ENCODE measurements around the gene MYH7. TPM values are rescaled to one million over a fixed set of nuclear protein-coding genes. Genes with fewer than 3 reads are reported as not detected.

Gene MYH7
- total RNA-seq, 1 experiment from 2014 or later: not detected

DNA sequence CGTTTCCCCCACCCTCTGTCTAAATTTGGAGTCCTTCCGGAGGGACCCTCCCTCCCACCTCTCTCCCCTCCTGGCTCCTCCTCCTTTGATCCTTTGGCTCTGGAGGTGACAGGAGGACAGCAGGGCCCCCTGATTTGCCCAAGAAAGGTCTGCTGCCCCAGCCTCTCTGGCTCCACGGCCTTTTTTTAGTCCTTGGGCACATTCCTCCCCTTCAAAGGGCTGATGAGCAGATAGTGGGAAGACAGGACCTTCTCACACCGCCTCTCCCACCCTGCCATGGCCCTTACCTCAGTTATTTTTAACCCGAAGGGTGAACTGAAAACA lies 27.2 kb downstream of the MYH7 start:
- CTCF ChIA-PET: no interaction called here
- Histone ChIP-seq H3K4me3 (ENCODE audit: low read depth, low read length, poor library complexity, severe bottlenecking) (no peak overlapping the region), H3K27me3 (replicated peaks; ENCODE audit: insufficient read depth, low read depth, low read length, poor library complexity) (peaks cover 11% of the 10 kb centered on the region), H3K9me3 (ENCODE audit: low read depth, low read length, poor library complexity, severe bottlenecking) (no peaks in the 10 kb centered on the region), H3K4me1 (ENCODE audit: insufficient read depth, low read length, poor library complexity, severe bottlenecking) (no peaks in the 10 kb centered on the region), H3K27ac (ENCODE audit: low read depth, low read length, poor library complexity, severe bottlenecking) (no peak overlapping the region), H3K36me3 (ENCODE audit: insufficient read depth, low read length, poor library complexity, severe bottlenecking) (no peaks in the 10 kb centered on the region)
- no peak for TF ChIP-seq EZH2 (IDR thresholded peaks at IDR 0.05; ENCODE audit: borderline replicate concordance, low read depth, low read length, poor library complexity, severe bottlenecking)
- TF ChIP-seq, protein P1, sequence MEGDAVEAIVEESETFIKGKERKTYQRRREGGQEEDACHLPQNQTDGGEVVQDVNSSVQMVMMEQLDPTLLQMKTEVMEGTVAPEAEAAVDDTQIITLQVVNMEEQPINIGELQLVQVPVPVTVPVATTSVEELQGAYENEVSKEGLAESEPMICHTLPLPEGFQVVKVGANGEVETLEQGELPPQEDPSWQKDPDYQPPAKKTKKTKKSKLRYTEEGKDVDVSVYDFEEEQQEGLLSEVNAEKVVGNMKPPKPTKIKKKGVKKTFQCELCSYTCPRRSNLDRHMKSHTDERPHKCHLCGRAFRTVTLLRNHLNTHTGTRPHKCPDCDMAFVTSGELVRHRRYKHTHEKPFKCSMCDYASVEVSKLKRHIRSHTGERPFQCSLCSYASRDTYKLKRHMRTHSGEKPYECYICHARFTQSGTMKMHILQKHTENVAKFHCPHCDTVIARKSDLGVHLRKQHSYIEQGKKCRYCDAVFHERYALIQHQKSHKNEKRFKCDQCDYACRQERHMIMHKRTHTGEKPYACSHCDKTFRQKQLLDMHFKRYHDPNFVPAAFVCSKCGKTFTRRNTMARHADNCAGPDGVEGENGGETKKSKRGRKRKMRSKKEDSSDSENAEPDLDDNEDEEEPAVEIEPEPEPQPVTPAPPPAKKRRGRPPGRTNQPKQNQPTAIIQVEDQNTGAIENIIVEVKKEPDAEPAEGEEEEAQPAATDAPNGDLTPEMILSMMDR (conservative IDR thresholded peaks at IDR 0.05; ENCODE audit: low read depth, low read length): no peak
- intact Hi-C loops (cut with micrococcal nuclease; ENCODE audit: unreplicated experiment): no loop called here
- POLR2A ChIA-PET (ENCODE audit: low non-redundant PET): no interaction called here
- DNase-seq (ENCODE audit: low spot score): no peak
- no TSS peak for BruUV-seq (replicated peaks)

DNA sequence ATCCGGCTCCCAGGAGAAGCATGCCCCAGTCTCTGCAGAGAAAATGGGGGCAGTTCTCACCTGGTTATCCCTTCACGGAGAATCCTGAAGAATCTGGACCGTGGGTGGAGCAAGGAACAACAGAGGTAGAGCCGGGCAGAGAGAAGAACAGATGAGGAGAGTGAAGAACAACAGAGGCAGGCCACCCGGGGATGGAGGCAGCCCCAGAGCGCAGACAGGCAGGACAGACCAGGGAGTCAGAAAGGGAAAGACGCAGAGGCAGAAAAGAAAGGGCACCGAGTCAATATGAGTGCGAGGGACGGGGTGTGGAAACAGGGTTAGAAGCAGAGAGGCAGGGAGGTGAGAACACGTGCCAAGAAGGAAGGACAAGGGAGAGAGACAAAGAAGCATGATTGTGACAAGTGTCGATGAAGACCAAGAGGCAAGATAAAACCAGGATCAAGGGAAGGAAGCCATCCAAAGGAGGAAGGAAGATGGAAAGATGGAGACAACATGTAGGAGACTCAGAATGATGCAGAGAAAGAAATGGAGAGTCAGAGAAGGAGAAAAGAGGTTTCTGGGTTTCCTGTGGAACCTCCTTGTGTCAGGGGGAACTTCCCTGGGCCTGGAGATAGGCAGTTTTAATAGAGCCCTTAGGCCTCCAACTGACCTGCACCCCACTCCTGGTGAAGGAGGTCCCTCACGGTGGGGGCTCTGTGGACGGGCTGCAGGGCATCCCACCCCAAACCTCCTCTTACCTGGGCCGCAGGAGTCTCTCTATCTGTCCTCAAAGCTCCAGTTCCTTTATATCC lies 27.7 kb downstream of the MYH7 start, which contains the start of gene MYH6:
TSS of gene MYH6 (minus strand) at position 758 of the 791 bp plus-strand sequence. CDS start 1,050 bp downstream, outside the sequence.
- Histone ChIP-seq H3K9me3 (ENCODE audit: low read depth, low read length, poor library complexity, severe bottlenecking) (no peaks in the 10 kb centered on the region), H3K4me1 (ENCODE audit: insufficient read depth, low read length, poor library complexity, severe bottlenecking) (no peaks in the 10 kb centered on the region), H3K27me3 (replicated peaks; ENCODE audit: insufficient read depth, low read depth, low read length, poor library complexity) (peaks cover 11% of the 10 kb centered on the region), H3K27ac (ENCODE audit: low read depth, low read length, poor library complexity, severe bottlenecking) (no peak within 1 kb of the TSS), H3K4me3 (ENCODE audit: low read depth, low read length, poor library complexity, severe bottlenecking) (no peak within 1 kb of the TSS), H3K36me3 (ENCODE audit: insufficient read depth, low read length, poor library complexity, severe bottlenecking) (no peaks in the 10 kb centered on the region)
- DNase-seq (ENCODE audit: low spot score): no peak
- TF ChIP-seq EZH2 (IDR thresholded peaks at IDR 0.05; ENCODE audit: borderline replicate concordance, low read depth, low read length, poor library complexity, severe bottlenecking): no peak
- TF ChIP-seq, protein P1 (conservative IDR thresholded peaks at IDR 0.05; ENCODE audit: low read depth, low read length): no peak
- CTCF ChIA-PET: no interaction called here
- intact Hi-C loops (cut with micrococcal nuclease; ENCODE audit: unreplicated experiment): no loop called here
- BruUV-seq (replicated peaks): no TSS peak
- POLR2A ChIA-PET (ENCODE audit: low non-redundant PET): no interaction called here

DNA sequence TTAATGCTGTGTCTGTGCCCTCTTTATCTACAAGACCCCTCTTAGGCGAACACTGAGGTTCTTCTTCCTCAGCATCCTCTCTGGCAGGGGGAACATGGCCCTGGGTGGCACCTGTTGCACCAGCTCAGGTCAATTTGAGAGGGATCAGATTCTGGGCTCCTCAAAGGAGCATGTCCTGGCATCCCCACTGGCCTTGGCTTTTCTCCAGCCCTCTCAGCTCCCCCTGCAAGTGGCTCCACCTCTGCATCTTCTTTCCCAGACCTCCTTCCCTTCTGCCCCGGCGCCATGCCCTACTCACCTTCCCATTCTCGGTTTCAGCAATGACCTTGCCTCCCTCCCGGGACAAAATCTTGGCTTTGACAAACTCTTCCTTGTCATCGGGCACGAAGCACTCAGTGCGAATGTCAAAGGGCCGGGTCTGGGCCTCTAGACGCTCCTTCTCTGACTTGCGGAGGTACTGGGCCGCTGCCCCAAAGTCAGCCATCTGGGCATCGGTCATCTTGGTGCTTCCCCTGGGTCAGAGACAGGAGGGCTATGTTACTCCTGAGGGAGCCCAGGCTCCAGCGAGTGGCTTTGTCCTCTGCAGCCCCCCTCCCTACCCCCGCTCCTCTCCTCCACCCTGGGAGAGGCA lies 28.6 kb downstream of the MYH7 start:
- Histone ChIP-seq H3K4me3 (ENCODE audit: low read depth, low read length, poor library complexity, severe bottlenecking) (no peak overlapping the region), H3K9me3 (ENCODE audit: low read depth, low read length, poor library complexity, severe bottlenecking) (no peaks in the 10 kb centered on the region), H3K27ac (ENCODE audit: low read depth, low read length, poor library complexity, severe bottlenecking) (no peak overlapping the region), H3K36me3 (ENCODE audit: insufficient read depth, low read length, poor library complexity, severe bottlenecking) (no peaks in the 10 kb centered on the region), H3K27me3 (replicated peaks; ENCODE audit: insufficient read depth, low read depth, low read length, poor library complexity) (peaks cover 14% of the 10 kb centered on the region), H3K4me1 (ENCODE audit: insufficient read depth, low read length, poor library complexity, severe bottlenecking) (no peaks in the 10 kb centered on the region)
- ChIA-PET CTCF (no interaction called here), POLR2A (ENCODE audit: low non-redundant PET) (no interaction called here)
- TF ChIP-seq, protein P1 (conservative IDR thresholded peaks at IDR 0.05; ENCODE audit: low read depth, low read length): no peak
- TF ChIP-seq EZH2 (IDR thresholded peaks at IDR 0.05; ENCODE audit: borderline replicate concordance, low read depth, low read length, poor library complexity, severe bottlenecking): no peak
- DNase-seq (ENCODE audit: low spot score): no peak
- intact Hi-C loops (cut with micrococcal nuclease; ENCODE audit: unreplicated experiment): no loop called here
- BruUV-seq (replicated peaks): no TSS peak
